OCI-LY7 (cell line): ENCODE measurements around the gene FOXI1.

Source experiments
- CTCF ChIP-seq: fragments of 200-600 bp; sonication (generic); conservative IDR thresholded peaks from 2 replicates; pipeline ENCODE4 v1.5.1; 2014; ENCODE audit warnings: mild to moderate bottlenecking, antibody characterized with exemption, low read length, moderate library complexity, mixed read lengths
- EZH2phosphoT487 ChIP-seq: fragments of 200-600 bp; sonication (generic); IDR thresholded peaks from 2 replicates; pipeline ENCODE4 v1.6.1; 2018; ENCODE audit warnings: low read depth, borderline replicate concordance, mild to moderate bottlenecking, mixed run types, antibody characterized with exemption, low read length, moderate library complexity, mixed read lengths

GRCh38 chr5:170110403-170111087 is 4.8 kb downstream of the FOXI1 start:
- no peak for TF ChIP-seq CTCF
- no peak for TF ChIP-seq EZH2phosphoT487
